HepG2 (cell line): ENCODE data around the gene CDK11B. TPM values are rescaled to one million over a fixed set of nuclear protein-coding genes. Genes with fewer than 3 reads are reported as not detected.

Experiments used
- ELF3 ChIP-seq: IDR thresholded peaks from 2 replicates; pipeline ENCODE4 v1.6.1; 2016; ENCODE audit warnings: missing genetic modification reagents, missing compliant biosample characterization
- MED1 ChIP-seq: sonication (generic); formaldehyde crosslinking; IDR thresholded peaks from 2 replicates; pipeline ENCODE4 v1.4.0; 2020; ENCODE audit warnings: missing genetic modification reagents
- MLXIP ChIP-seq: sonication (generic); formaldehyde crosslinking; IDR thresholded peaks from 2 replicates; pipeline ENCODE4 v1.9.0; 2021; ENCODE audit warnings: missing genetic modification reagents, borderline replicate concordance
- MYC ChIP-seq: sonication (generic); formaldehyde crosslinking; IDR thresholded peaks from 2 replicates; pipeline ENCODE4 v1.9.0; 2021; ENCODE audit warnings: missing genetic modification reagents, borderline replicate concordance
- NFIB ChIP-seq: sonication (generic); formaldehyde crosslinking; IDR thresholded peaks from 2 replicates; pipeline ENCODE4 v1.9.0; 2021; ENCODE audit warnings: missing genetic modification reagents, mild to moderate bottlenecking, borderline replicate concordance
- PHF8 ChIP-seq: sonication (generic); formaldehyde crosslinking; IDR thresholded peaks from 2 replicates; pipeline ENCODE4 v1.5.0; 2020; ENCODE audit warnings: missing genetic modification reagents
- THAP9 ChIP-seq: sonication (generic); formaldehyde crosslinking; IDR thresholded peaks from 2 replicates; pipeline ENCODE4; 2020; ENCODE audit warnings: missing genetic modification reagents, mild to moderate bottlenecking, borderline replicate concordance
- ZNF12 ChIP-seq: sonication (generic); formaldehyde crosslinking; IDR thresholded peaks from 2 replicates; pipeline ENCODE4 v1.5.0; 2020; ENCODE audit warnings: missing genetic modification reagents
- ZNF143 ChIP-seq: sonication (generic); formaldehyde crosslinking; IDR thresholded peaks from 2 replicates; pipeline ENCODE4 v1.4.0; 2020; ENCODE audit warnings: missing genetic modification reagents
- ZNF275 ChIP-seq: sonication (generic); formaldehyde crosslinking; IDR thresholded peaks from 2 replicates; pipeline ENCODE4 v1.8.0; 2022; ENCODE audit warnings: missing genetic modification reagents, mild to moderate bottlenecking, inconsistent platforms, borderline replicate concordance
- ZNF343 ChIP-seq: sonication (generic); formaldehyde crosslinking; IDR thresholded peaks from 2 replicates; pipeline ENCODE4 v1.4.0; 2020; ENCODE audit warnings: mild to moderate bottlenecking, missing genetic modification reagents
- ZNF530 ChIP-seq: sonication (generic); formaldehyde crosslinking; IDR thresholded peaks from 2 replicates; pipeline ENCODE4 v1.5.0; 2020; ENCODE audit warnings: low read depth, mild to moderate bottlenecking, missing genetic modification reagents
- ZNF558 ChIP-seq: sonication (generic); formaldehyde crosslinking; IDR thresholded peaks from 2 replicates; pipeline ENCODE4 v1.9.0; 2022; ENCODE audit warnings: mild to moderate bottlenecking, missing genetic modification reagents, borderline replicate concordance
- ZNF570 ChIP-seq: sonication (generic); formaldehyde crosslinking; IDR thresholded peaks from 2 replicates; pipeline ENCODE4 v1.4.0; 2020; ENCODE audit warnings: mild to moderate bottlenecking, missing genetic modification reagents, borderline replicate concordance
- ZNF616 ChIP-seq: sonication (generic); formaldehyde crosslinking; IDR thresholded peaks from 2 replicates; pipeline ENCODE4 v1.5.0; 2020; ENCODE audit warnings: low read depth, mild to moderate bottlenecking, missing genetic modification reagents
- ZNF639 ChIP-seq: conservative IDR thresholded peaks from 2 replicates; pipeline ENCODE4 v1.6.1; 2018; ENCODE audit warnings: missing genetic modification reagents
- ZNF704 ChIP-seq: sonication (generic); formaldehyde crosslinking; IDR thresholded peaks from 2 replicates; pipeline ENCODE4 v1.8.1; 2023; ENCODE audit warnings: mild to moderate bottlenecking, inconsistent platforms, moderate library complexity, missing genetic modification reagents, borderline replicate concordance
- ZNF768 ChIP-seq: sonication (generic); formaldehyde crosslinking; IDR thresholded peaks from 2 replicates; pipeline ENCODE4 v1.4.0; 2020; ENCODE audit warnings: missing genetic modification reagents
- ZNF776 ChIP-seq: sonication (generic); formaldehyde crosslinking; IDR thresholded peaks from 2 replicates; pipeline ENCODE4 v1.4.0; 2020; ENCODE audit warnings: mild to moderate bottlenecking, missing genetic modification reagents
- polyA plus RNA-seq, 8 experiments: library from polyadenylated mRNA; depleted of rRNA in 3 of 8; stranded (reverse) in 7 of 8; unstranded in 1 of 8; fragments of >200 nt; fragmentation: Illumina TruSeq in 4 of 8; extraction: Trizol in 4 of 8; gene quantifications; 2 replicates each; pipeline versions ENCODE4 v1.2.1 to v1.2.3, GENCODE V29; 2011 to 2016; ENCODE audit warnings: low read depth in 4 of 8, missing spikeins in 1 of 8, mixed read lengths in 1 of 8; ENCODE audit not compliant: insufficient read depth in 1 of 8
- total RNA-seq, 5 experiments: library from RNA; depleted of rRNA; stranded (reverse); fragments of >200 nt; fragmentation: Illumina TruSeq; extraction: Trizol; gene quantifications; 2 replicates each; pipeline ENCODE4 v1.2.3, GENCODE V29; 2016; ENCODE audit warnings: low read depth in 1 of 5

CDK11B gene
- total and polyA plus RNA-seq, 2 of the 13 experiments (the other 11 are each of a cell fraction or from before 2014, with no cell fraction given) = 3.6 to 15.1 TPM

GRCh38 chr1:1615256-1616044 lies 43.4 kb downstream of the CDK11B start, which contains the start of gene MIB2 (continued):
- TF ChIP-seq THAP9 = peak; percentile 62; the same call in 1 of the 2 replicates
- no peak for TF ChIP-seq ZNF275 (CRISPR knock-in tag)
- peak; percentile 81 for TF ChIP-seq ZNF768 (CRISPR knock-in tag)
- TF ChIP-seq MED1 (CRISPR knock-in tag) = peak; percentile 52; the same call in 1 of the 2 replicates
- peak; percentile 66; the same call in 1 of the 2 replicates for TF ChIP-seq ZNF12
- peak; percentile 46; the same call in 1 of the 2 replicates for TF ChIP-seq ELF3 (CRISPR knock-in tag)
- TF ChIP-seq ZNF704 (CRISPR knock-in tag) = 0 out of 2 replicates have a peak, but pooled peaks have one; percentile 56
- 0 out of 2 replicates have a peak, but pooled peaks have one; percentile 35 for TF ChIP-seq ZNF570 (CRISPR knock-in tag)
- TF ChIP-seq ZNF616 (CRISPR knock-in tag) = peak; percentile 81; the same call in 1 of the 2 replicates
- TF ChIP-seq MYC = peak; percentile 75; the same call in 1 of the 2 replicates
- peak; percentile 90 for TF ChIP-seq ZNF143 (CRISPR knock-in tag)
- peak; percentile 95 for TF ChIP-seq PHF8
- TF ChIP-seq NFIB (CRISPR knock-in tag) = no peak
- peak; percentile 56; the same call in 1 of the 2 replicates for TF ChIP-seq ZNF343
- TF ChIP-seq ZNF639 = peak; percentile 78
- peak; percentile 90; the same call in 1 of the 2 replicates for TF ChIP-seq ZNF558 (CRISPR knock-in tag)
- TF ChIP-seq ZNF776 (CRISPR knock-in tag) = no peak
- no peak for TF ChIP-seq ZNF530 (CRISPR knock-in tag)
- TF ChIP-seq MLXIP = 0 out of 2 replicates have a peak, but pooled peaks have one; percentile 30
